Body of pancreas (tissue), 4 donors: Measurements from ENCODE around the gene PRM3. TPM values are rescaled to one million over a fixed set of nuclear protein-coding genes. Genes with fewer than 3 reads are reported as not detected.
A peak's percentile ranks its signal among the peaks of the same experiment; 100 is the strongest.

Source experiments
- ATAC-seq: fragments of 150-250 bp; one replicate; pipeline ENCODE4 v1.9.1; 2016
- DNase-seq, 4 donors: peaks; one replicate each; pipeline ENCODE4 v3.0.0-alpha.2; 2019
- H3K27ac ChIP-seq, 4 donors: fragments of 200-600 bp; sonication (generic); 1 replicate in 3 of 4; 2 replicates in 1 of 4; pipeline versions ENCODE4 v1.5.1 to v1.6.1; 2016 to 2019; ENCODE audit warnings: mild to moderate bottlenecking in 1 of 4, mixed read lengths in 1 of 4, moderate library complexity in 1 of 4
- H3K27me3 ChIP-seq, 2 donors: fragments of 200-600 bp; sonication (generic); one replicate each; pipeline ENCODE4 v1.6.0; 2016; ENCODE audit warnings: mild to moderate bottlenecking in 1 of 2
- H3K36me3 ChIP-seq, 2 donors: fragments of 200-600 bp; sonication (generic); replicated peaks in 1 of 2; 2 replicates each; pipeline ENCODE4 v1.5.1; 2016; ENCODE audit warnings: low read depth in 2 of 2; ENCODE audit not compliant: insufficient read depth in 1 of 2
- H3K4me1 ChIP-seq: fragments of 200-600 bp; sonication (generic); one replicate; pipeline ENCODE4 v1.6.0; 2016
- H3K4me3 ChIP-seq, 2 donors: fragments of 200-600 bp; sonication (generic); 1 replicate in 1 of 2; 2 replicates in 1 of 2; pipeline ENCODE4 v1.5.1; 2016 to 2019
- H3K9me3 ChIP-seq, 3 donors: fragments of 200-600 bp; sonication (generic); 1 replicate in 2 of 3; 2 replicates in 1 of 3; pipeline ENCODE4 v1.5.1; 2016
- CTCF ChIP-seq, 7 experiments: fragments of 450-650 bp in 4 of 7; fragments of 200-600 bp in 3 of 7; sonication (generic) in 3 of 7; IDR thresholded peaks; one replicate each; pipeline ENCODE4 v1.5.1; 2016 to 2019; ENCODE audit warnings: antibody characterized with exemption in 7 of 7
- POLR2A ChIP-seq, 3 donors: fragments of 450-650 bp; IDR thresholded peaks; one replicate each; pipeline ENCODE4 v1.6.1; 2016; ENCODE audit warnings: antibody characterized with exemption in 3 of 3, mild to moderate bottlenecking in 2 of 3
- WGBS, 2 donors: methylation state at CpG; one replicate each; pipeline ENCODE4 v1.1.5; 2017; 5-methylcytosine and 5-hydroxymethylcytosine counted together
- intact Hi-C: fragments of 100-400 bp; cut with DNase I; formaldehyde crosslinking; loops from one replicate; pipeline ENCODE4 v1.15.1; 2023
- total RNA-seq, 2 donors: library from RNA; depleted of rRNA; stranded (reverse); fragments of >200 nt; gene quantifications; one replicate each; pipeline ENCODE4 v1.1.0, GENCODE V29; 2016

PRM3 gene
- total RNA-seq, 2 donors from 2014 or later: not detected

GRCh38 chr16:11297492-11298142 lies 24.2 kb upstream of the PRM3 start:
- WGBS, 2 donors: 10 to 13% methylated on average over 12 to 19 of the region's 19 CpGs
- no peaks in the 10 kb centered on the region for H3K36me3 ChIP-seq

GRCh38 chr16:11296706-11297491 lies 23.5 kb upstream of the PRM3 start:
- ATAC-seq: peak; percentile 56
- no peaks in the 10 kb centered on the region for H3K36me3 ChIP-seq
- H3K4me3 ChIP-seq: no peak overlapping the region
- no peak for TF ChIP-seq CTCF (IDR thresholded peaks at IDR 0.05)
- TF ChIP-seq POLR2A (IDR thresholded peaks at IDR 0.05): no peak
- WGBS, 2 donors: 13 to 29% methylated on average over 6 to 10 of the region's 10 CpGs
- H3K4me1 ChIP-seq: peaks cover 22% of the 10 kb centered on the region
- H3K27ac ChIP-seq: peak overlapping the region; percentile 45 to 78 (median 68)
- no peaks in the 10 kb centered on the region for H3K27me3 ChIP-seq
- no peaks in the 10 kb centered on the region for H3K9me3 ChIP-seq
- intact Hi-C loops: no loop called here
- DNase-seq: peak; percentile 22 to 67 (median 49)

More at GRCh38 chr16:11297492-11298142, 24.2 kb upstream of the PRM3 start:
- TF ChIP-seq CTCF (IDR thresholded peaks at IDR 0.05) (peak in 3 of 7 experiments; percentile 33 to 44 (median 40)), POLR2A (IDR thresholded peaks at IDR 0.05) (peak in 2 of 3 donors; percentile 22 to 40)
- peak; percentile 71 to 90 (median 88) for DNase-seq
- ATAC-seq: peak; percentile 88
- peaks cover 22% of the 10 kb centered on the region for H3K4me1 ChIP-seq
- H3K27me3 ChIP-seq: no peaks in the 10 kb centered on the region
- intact Hi-C loops: no loop called here
- H3K9me3 ChIP-seq: no peaks in the 10 kb centered on the region
- peak overlapping the region; percentile 45 to 78 (median 68) for H3K27ac ChIP-seq
- no peak overlapping the region for H3K4me3 ChIP-seq

- 75 to 77% methylated on average over 3 of the region's 3 CpGs for WGBS, 2 donors
- peaks cover 22% of the 10 kb centered on the region for H3K4me1 ChIP-seq
- H3K27me3 ChIP-seq: no peaks in the 10 kb centered on the region
- TF ChIP-seq POLR2A (IDR thresholded peaks at IDR 0.05) (no peak), CTCF (IDR thresholded peaks at IDR 0.05) (no peak)
- intact Hi-C loops: no loop called here
- H3K36me3 ChIP-seq: no peaks in the 10 kb centered on the region
- no peak for DNase-seq
- peak overlapping the region in 2 of 4 donors; percentile 74 to 78 for H3K27ac ChIP-seq
- H3K4me3 ChIP-seq: no peak overlapping the region
- no peaks in the 10 kb centered on the region for H3K9me3 ChIP-seq
- ATAC-seq: no peak
These were observed 22.9 kb upstream of the PRM3 start for GRCh38 chr16:11296351-11296705.

GRCh38 chr16:11295672-11296071 lies 22.2 kb upstream of the PRM3 start:
- Histone ChIP-seq H3K4me1 (peaks cover 22% of the 10 kb centered on the region), H3K4me3 (no peak overlapping the region), H3K9me3 (no peaks in the 10 kb centered on the region), H3K36me3 (no peaks in the 10 kb centered on the region), H3K27ac (peak overlapping the region in 1 of 4 donors; percentile 74), H3K27me3 (no peaks in the 10 kb centered on the region)
- ATAC-seq: no peak
- DNase-seq: no peak
- intact Hi-C loops: no loop called here
- TF ChIP-seq CTCF (IDR thresholded peaks at IDR 0.05) (no peak), POLR2A (IDR thresholded peaks at IDR 0.05) (no peak)
- 91 to 93% methylated on average over 4 of the region's 4 CpGs for WGBS, 2 donors
